HEK293T (cell line): ENCODE results near the gene ISM2.

ENCODE experiments used
- CTCF ChIA-PET: fragments of 350-600 bp; formaldehyde crosslinking; extraction: SDS; loops from one replicate; lab custom pipeline; 2021; ENCODE audit warnings: antibody characterized with exemption, inconsistent platforms; lab: Yijun Ruan, JAX
- POLR2A ChIA-PET: fragments of 350-600 bp; formaldehyde crosslinking; extraction: SDS; loops from one replicate; lab custom pipeline; 2020; ENCODE audit warnings: antibody characterized with exemption, inconsistent platforms; lab: Yijun Ruan, JAX
- DNase-seq: peaks from one replicate; pipeline ENCODE4 v3.0.0; 2012; ENCODE audit warnings: mixed read lengths; ENCODE audit errors: extremely low spot score
- ARNT ChIP-seq: fragments of 450-650 bp; IDR thresholded peaks from 2 replicates; pipeline ENCODE4 v1.6.1; 2017; ENCODE audit warnings: mild to moderate bottlenecking
- BHLHE40 ChIP-seq: fragments of 450-650 bp; IDR thresholded peaks from 2 replicates; pipeline ENCODE4 v1.6.1; 2016; ENCODE audit warnings: mild to moderate bottlenecking, moderate library complexity, borderline replicate concordance
- CTBP1 ChIP-seq: fragments of 450-650 bp; IDR thresholded peaks from 2 replicates; pipeline ENCODE4 v1.6.1; 2016; ENCODE audit warnings: borderline replicate concordance
- ELF4 ChIP-seq: fragments of 450-650 bp; IDR thresholded peaks from 2 replicates; pipeline ENCODE4 v1.6.1; 2017; ENCODE audit warnings: antibody characterized with exemption
- FOXA1 ChIP-seq: fragments of 450-650 bp; IDR thresholded peaks from 2 replicates; pipeline ENCODE4 v1.6.1; 2016; ENCODE audit warnings: mild to moderate bottlenecking
- FOXK2 ChIP-seq: fragments of 450-650 bp; IDR thresholded peaks from 2 replicates; pipeline ENCODE4 v1.6.1; 2016; ENCODE audit warnings: mild to moderate bottlenecking
- FOXM1 ChIP-seq: fragments of 450-650 bp; IDR thresholded peaks from 2 replicates; pipeline ENCODE4 v1.6.1; 2017; ENCODE audit warnings: mild to moderate bottlenecking, borderline replicate concordance
- HDGF ChIP-seq: fragments of 450-650 bp; IDR thresholded peaks from 2 replicates; pipeline ENCODE4 v1.6.1; 2017; ENCODE audit warnings: antibody characterized with exemption, borderline replicate concordance
- L3MBTL2 ChIP-seq: fragments of 450-650 bp; conservative IDR thresholded peaks from 2 replicates; pipeline ENCODE4 v1.6.1; 2016; ENCODE audit warnings: mild to moderate bottlenecking
- LEF1 ChIP-seq: fragments of 450-650 bp; IDR thresholded peaks from 2 replicates; pipeline ENCODE4 v1.6.1; 2017; ENCODE audit warnings: mild to moderate bottlenecking, borderline replicate concordance
- NFRKB ChIP-seq: fragments of 450-650 bp; IDR thresholded peaks from 2 replicates; pipeline ENCODE4 v1.6.1; 2016; ENCODE audit warnings: mild to moderate bottlenecking, moderate library complexity
- SP1 ChIP-seq: fragments of 450-650 bp; IDR thresholded peaks from 2 replicates; pipeline ENCODE4 v1.6.1; 2017
- SUZ12 ChIP-seq: fragments of 450-650 bp; IDR thresholded peaks from 2 replicates; pipeline ENCODE4 v1.6.1; 2016; ENCODE audit warnings: mild to moderate bottlenecking
- TARDBP ChIP-seq: fragments of 450-650 bp; IDR thresholded peaks from 2 replicates; pipeline ENCODE4 v1.6.1; 2016
- ZNF384 ChIP-seq: fragments of 450-650 bp; IDR thresholded peaks from 2 replicates; pipeline ENCODE4 v1.6.1; 2016
- TF ChIP-seq, protein P1 (sequence below): fragments of 450-650 bp; IDR thresholded peaks from 2 replicates; pipeline ENCODE4 v1.6.1; 2016

The ISM2 gene

DNA sequence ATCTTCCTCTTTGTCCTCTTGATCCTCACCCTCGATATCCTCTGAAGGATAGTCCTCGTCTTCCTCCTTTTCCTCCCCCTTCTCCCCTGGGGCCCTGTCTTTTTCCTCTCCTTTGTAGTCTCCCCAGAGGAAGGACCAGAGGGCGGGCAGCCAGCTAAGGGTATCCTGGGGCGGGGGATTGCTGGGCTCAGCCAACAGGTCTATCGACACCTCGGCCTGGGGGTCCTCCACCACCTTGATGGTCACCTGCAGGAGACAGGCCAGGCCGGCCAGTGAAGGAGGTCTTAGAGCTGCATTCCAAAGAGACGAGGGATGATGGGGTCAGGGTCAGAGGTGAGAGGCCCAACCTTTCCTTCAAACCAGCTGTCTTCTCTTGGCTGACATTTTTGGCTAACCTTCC is 16.2 kb downstream of the ISM2 start:
- DNase-seq = no peak
- POLR2A ChIA-PET = no interaction called here
- CTCF ChIA-PET = no interaction called here
- TF ChIP-seq BHLHE40 (no peak), TARDBP (no peak), CTBP1 (no peak), FOXA1 (no peak), ARNT (no peak), FOXM1 (no peak), LEF1 (no peak), HDGF (no peak), NFRKB (no peak), L3MBTL2 (no peak), ZNF384 (no peak), SP1 (no peak), SUZ12 (no peak), FOXK2 (no peak), ELF4 (no peak)

- POLR2A ChIA-PET = interaction anchor here (0.9 kb wide), 1 partner anchor 21 kb away, joined by 5 read pairs; the partner anchor contains the start of genes AHSA1 and VIPAS39
- DNase-seq = no peak
- no peak for TF ChIP-seq TARDBP
- no peak for TF ChIP-seq BHLHE40
- no peak for TF ChIP-seq SP1
- TF ChIP-seq FOXM1 = no peak
- no peak for TF ChIP-seq ZNF384
- TF ChIP-seq SUZ12 = no peak
- TF ChIP-seq, protein P1, sequence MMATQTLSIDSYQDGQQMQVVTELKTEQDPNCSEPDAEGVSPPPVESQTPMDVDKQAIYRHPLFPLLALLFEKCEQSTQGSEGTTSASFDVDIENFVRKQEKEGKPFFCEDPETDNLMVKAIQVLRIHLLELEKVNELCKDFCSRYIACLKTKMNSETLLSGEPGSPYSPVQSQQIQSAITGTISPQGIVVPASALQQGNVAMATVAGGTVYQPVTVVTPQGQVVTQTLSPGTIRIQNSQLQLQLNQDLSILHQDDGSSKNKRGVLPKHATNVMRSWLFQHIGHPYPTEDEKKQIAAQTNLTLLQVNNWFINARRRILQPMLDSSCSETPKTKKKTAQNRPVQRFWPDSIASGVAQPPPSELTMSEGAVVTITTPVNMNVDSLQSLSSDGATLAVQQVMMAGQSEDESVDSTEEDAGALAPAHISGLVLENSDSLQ = no peak
- TF ChIP-seq FOXK2 = no peak
- no peak for TF ChIP-seq HDGF
- no peak for TF ChIP-seq ELF4
- TF ChIP-seq ARNT = no peak
- TF ChIP-seq L3MBTL2 = no peak
- no peak for TF ChIP-seq LEF1
- CTCF ChIA-PET = no interaction called here
Observed at GRCh38 chr14:77478796-77479195, 19.8 kb downstream of the ISM2 start.

GRCh38 chr14:77478029-77478428 is 20.6 kb downstream of the ISM2 start:
- DNase-seq = no peak
- POLR2A ChIA-PET = no interaction called here
- TF ChIP-seq, protein P1 = no peak
- TF ChIP-seq FOXK2 (no peak), ELF4 (no peak), LEF1 (no peak), SP1 (no peak), SUZ12 (no peak), BHLHE40 (no peak), FOXM1 (no peak), FOXA1 (no peak)
- CTCF ChIA-PET = interaction anchor here (0.8 kb wide), 1 partner anchor 19 kb away, joined by 3 read pairs; no protein-coding TSS in a partner anchor

GRCh38 chr14:77475432-77476115 is 23.0 kb downstream of the ISM2 start:
- POLR2A ChIA-PET = interaction anchor here (1.0 kb wide), 1 partner anchor 10 kb away, joined by 3 read pairs; no protein-coding TSS in a partner anchor
- CTCF ChIA-PET = no interaction called here
- DNase-seq = no peak
- no peak for TF ChIP-seq FOXA1

- CTCF ChIA-PET = interaction anchor here (0.6 to 1.0 kb wide), 2 partner anchors 16 to 89 kb away, joined by 4 to 6 read pairs; no protein-coding TSS in a partner anchor
- POLR2A ChIA-PET = interaction anchor here (1.2 kb wide), 1 partner anchor 15 kb away, joined by 3 read pairs; no protein-coding TSS in a partner anchor
- no peak for DNase-seq
- TF ChIP-seq ARNT (no peak), ELF4 (no peak), FOXK2 (no peak), FOXA1 (no peak), SP1 (no peak), NFRKB (no peak), L3MBTL2 (no peak), ZNF384 (no peak), CTBP1 (no peak)
Observed at GRCh38 chr14:77474479-77475177, 24.0 kb downstream of the ISM2 start.

- ChIA-PET POLR2A (interaction anchor here (0.5 to 1.2 kb wide), 2 partner anchors 9 to 14 kb away, joined by 3 read pairs; no protein-coding TSS in a partner anchor), CTCF (interaction anchor here (1.0 kb wide), 1 partner anchor 15 kb away, joined by 4 read pairs; no protein-coding TSS in a partner anchor)
- DNase-seq = no peak
- no peak for TF ChIP-seq LEF1
- no peak for TF ChIP-seq FOXM1
- no peak for TF ChIP-seq HDGF
- TF ChIP-seq BHLHE40 = no peak
- no peak for TF ChIP-seq FOXK2
- no peak for TF ChIP-seq CTBP1
- no peak for TF ChIP-seq ELF4
- no peak for TF ChIP-seq SP1
- no peak for TF ChIP-seq FOXA1
- no peak for TF ChIP-seq ARNT
- TF ChIP-seq, protein P1 = no peak
- no peak for TF ChIP-seq SUZ12
- TF ChIP-seq ZNF384 = no peak
- TF ChIP-seq TARDBP = no peak
- no peak for TF ChIP-seq L3MBTL2
- no peak for TF ChIP-seq NFRKB
Observed at GRCh38 chr14:77473921-77474320, 24.7 kb downstream of the ISM2 start.
